Ishikawa (cell line): ENCODE results near the gene IZUMO1.

Source experiments
- CEBPB ChIP-seq: IDR thresholded peaks from 2 replicates; pipeline ENCODE4 v1.6.1; 2012
- CREB1 ChIP-seq: IDR thresholded peaks from 2 replicates; pipeline ENCODE4 v1.6.1; 2012; ENCODE audit warnings: low read depth
- EGR1 ChIP-seq: IDR thresholded peaks from 2 replicates; pipeline ENCODE4 v1.6.1; 2012
- EP300 ChIP-seq: IDR thresholded peaks from 2 replicates; pipeline ENCODE4 v1.6.1; 2012; ENCODE audit warnings: borderline replicate concordance
- FOXM1 ChIP-seq: IDR thresholded peaks from 2 replicates; pipeline ENCODE4 v1.6.1; 2012; ENCODE audit warnings: low read depth, borderline replicate concordance
- MAX ChIP-seq: IDR thresholded peaks from 2 replicates; pipeline ENCODE4 v1.6.1; 2012
- NFIC ChIP-seq: IDR thresholded peaks from 2 replicates; pipeline ENCODE4 v1.6.1; 2012
- RAD21 ChIP-seq: IDR thresholded peaks from 2 replicates; pipeline ENCODE4 v1.6.1; 2012; ENCODE audit warnings: low read depth
- REST ChIP-seq: IDR thresholded peaks from 2 replicates; pipeline ENCODE4 v1.6.1; 2012; ENCODE audit warnings: low read depth, mild to moderate bottlenecking
- TAF1 ChIP-seq: IDR thresholded peaks from 2 replicates; pipeline ENCODE4 v1.6.1; 2012; ENCODE audit warnings: low read depth, mild to moderate bottlenecking
- TCF12 ChIP-seq: IDR thresholded peaks from 2 replicates; pipeline ENCODE4 v1.6.1; 2012; ENCODE audit warnings: low read depth
- TEAD4 ChIP-seq: IDR thresholded peaks from 2 replicates; pipeline ENCODE4 v1.6.1; 2012
- USF1 ChIP-seq: IDR thresholded peaks from 2 replicates; pipeline ENCODE4 v1.6.1; 2012
- YY1 ChIP-seq: IDR thresholded peaks from 2 replicates; pipeline ENCODE4 v1.6.1; 2012; ENCODE audit warnings: low read depth
- ZBTB7A ChIP-seq: IDR thresholded peaks from 2 replicates; pipeline ENCODE4 v1.6.1; 2012; ENCODE audit warnings: low read depth

Gene IZUMO1

GRCh38 chr19:48702701-48703100 lies 44.0 kb downstream of the IZUMO1 start:
- TF ChIP-seq CEBPB (no peak), FOXM1 (no peak), TCF12 (no peak), ZBTB7A (no peak), USF1 (no peak), TEAD4 (no peak), MAX (no peak), EGR1 (no peak), RAD21 (no peak), CREB1 (no peak), YY1 (no peak), REST (no peak), EP300 (no peak), TAF1 (no peak), NFIC (no peak)

DNA sequence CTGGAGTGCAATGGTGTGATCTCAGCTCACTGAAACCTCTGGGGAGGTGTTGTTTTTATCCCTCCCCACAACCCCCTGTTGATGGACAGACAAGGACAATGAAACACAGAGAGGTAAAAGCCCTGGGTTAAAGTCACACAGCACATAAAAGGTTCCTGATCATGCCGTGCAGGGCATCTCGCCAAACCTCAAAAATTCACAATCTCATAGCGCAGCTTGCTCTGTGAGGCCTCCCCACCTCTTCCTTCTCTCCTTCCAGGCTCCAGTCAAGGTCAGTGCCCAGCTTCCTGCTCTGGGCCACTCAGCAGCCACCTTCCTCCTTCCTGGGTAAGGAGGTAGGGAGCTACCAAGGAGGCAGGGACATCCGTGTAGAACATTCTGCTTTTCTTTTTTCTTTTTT lies 48.7 kb downstream of the IZUMO1 start:
- TF ChIP-seq NFIC (peak; percentile 51), USF1 (no peak)

DNA sequence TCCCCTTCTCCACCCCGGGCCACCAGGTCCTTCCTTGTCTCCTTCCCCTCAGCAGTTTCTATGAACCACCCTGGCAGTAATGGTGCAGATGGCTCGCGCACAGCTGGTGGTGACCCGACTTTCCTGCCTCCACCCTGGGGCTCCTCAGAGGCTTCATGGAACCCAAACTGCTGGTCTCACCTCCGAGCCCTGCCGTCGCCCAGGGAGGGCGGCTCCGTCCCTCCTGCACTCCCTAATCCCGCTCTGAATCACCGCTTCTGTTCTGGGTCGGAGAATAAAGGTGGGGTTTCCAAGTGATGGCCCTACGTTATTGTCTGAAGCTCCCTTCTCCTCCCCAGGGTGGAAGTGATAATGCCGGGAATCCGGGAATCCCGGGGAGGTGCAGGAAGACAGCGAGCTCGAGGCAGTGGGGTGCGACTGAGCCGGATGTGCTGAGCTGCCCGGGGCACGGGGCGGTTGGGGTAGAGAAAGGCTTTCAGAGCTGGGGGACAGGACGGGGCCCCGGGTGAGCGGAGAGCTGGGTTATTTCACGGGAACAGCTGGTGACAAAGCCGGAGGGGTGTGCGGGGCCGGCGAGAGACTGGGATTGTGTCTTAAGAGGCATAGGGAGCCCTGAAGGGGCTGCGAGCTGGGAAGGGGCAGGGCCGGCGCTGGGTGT lies 50.2 kb downstream of the IZUMO1 start:
- TF ChIP-seq CEBPB (no peak), RAD21 (no peak), YY1 (no peak), FOXM1 (no peak), ZBTB7A (no peak), TCF12 (no peak), EP300 (no peak), EGR1 (no peak)

- TF ChIP-seq MAX (no peak), USF1 (no peak), CREB1 (no peak), TCF12 (no peak), TEAD4 (no peak), YY1 (no peak), FOXM1 (no peak), NFIC (no peak), ZBTB7A (no peak), RAD21 (no peak), REST (no peak), CEBPB (no peak), EP300 (no peak), TAF1 (no peak), EGR1 (no peak)
Observed at GRCh38 chr19:48695743-48696352, 50.9 kb downstream of the IZUMO1 start, which contains the start of gene FUT2. FUT2 (plus strand) TSS chr19:48695971; CDS start chr19:48702957, 6,986 bp downstream.
